ENCODE measurements around the gene SNX14.

Gene SNX14

DNA sequence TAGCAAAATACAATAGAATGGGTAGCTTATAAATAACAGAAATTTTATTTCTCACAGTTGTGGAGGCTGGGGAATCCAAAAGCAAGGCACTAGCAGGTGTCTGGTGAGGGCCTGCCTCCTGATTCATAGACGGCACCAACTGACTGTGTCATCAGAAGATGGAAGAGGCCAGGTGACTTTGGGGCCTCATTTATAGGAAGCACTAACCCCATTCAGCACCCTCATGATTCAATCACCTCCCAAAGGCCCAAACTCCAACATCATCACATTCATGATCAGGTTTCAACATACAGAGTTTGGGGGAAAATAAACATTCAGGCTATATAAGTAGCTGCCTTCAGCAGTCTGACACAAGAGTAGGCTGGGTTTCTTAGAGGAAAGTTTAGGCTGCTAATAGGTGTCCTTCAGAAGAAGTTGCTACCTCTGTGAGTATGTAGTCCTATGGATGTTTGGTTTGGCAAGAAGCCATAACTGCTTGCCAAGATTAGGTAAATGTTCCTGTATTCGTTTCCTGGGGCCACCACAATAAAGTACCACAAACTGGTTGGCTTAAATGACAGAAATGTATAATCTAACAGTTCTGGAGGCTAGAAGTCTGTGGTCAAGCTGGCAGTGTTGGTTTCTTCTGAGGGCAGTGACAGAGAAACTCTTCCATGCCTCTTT is 94.9 kb downstream of the SNX14 start:
- DNase-seq (ENCODE audit: low read depth in 2 of 2): no peak

DNA sequence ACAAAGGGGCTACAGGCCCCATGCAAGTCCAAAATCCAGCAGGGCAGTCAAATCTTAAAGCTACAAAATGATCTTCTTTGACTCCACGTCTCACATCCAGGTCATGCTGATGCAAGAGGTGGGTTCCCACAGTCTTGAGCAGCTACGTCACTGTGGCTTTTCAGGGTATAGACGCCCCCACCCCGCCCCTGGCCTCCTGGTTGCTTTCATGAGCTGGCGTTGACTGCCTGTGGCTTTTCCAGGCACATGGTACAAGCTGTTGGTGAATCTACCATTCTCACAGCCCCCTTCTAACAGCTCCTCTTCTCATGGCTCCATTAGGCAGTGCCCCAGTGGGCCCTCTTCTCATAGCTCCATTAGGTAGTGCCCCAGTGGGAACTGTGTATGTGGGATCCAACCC is 96.8 kb downstream of the SNX14 start:
- peak; percentile 14 to 47 for DNase-seq (ENCODE audit: low read depth in 2 of 2)

DNA sequence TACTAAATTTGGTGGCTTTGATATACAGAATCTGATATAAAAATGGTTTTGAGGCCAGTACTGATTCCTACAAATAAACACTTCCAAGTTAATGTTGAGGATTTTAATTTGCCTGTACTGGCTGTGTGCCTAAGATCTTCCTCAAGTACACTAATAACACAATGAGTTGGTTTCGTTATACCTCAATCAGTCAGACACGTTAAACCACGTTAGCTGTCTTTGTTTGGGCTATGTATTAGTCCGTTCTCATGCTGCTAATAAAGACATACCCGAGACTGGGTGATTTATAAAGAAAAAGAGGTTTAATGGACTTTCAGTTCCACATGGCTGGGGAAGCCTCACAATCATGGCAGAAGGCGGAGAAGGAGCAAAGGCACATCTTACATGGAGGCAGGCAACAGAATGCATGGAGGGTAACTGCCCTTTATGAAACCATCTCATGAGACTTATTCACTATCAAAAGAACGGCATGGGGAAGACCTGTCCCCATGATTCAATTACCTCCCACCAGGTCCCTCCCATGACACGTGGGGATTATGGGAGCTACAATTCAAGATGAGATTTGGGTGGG is 97.6 kb downstream of the SNX14 start:
- DNase-seq (ENCODE audit: low read depth in 2 of 2): no peak

GRCh38 chr6:85494547-85495536 is 98.8 kb downstream of the SNX14 start:
- no peak for DNase-seq (ENCODE audit: low read depth in 2 of 2)

DNA sequence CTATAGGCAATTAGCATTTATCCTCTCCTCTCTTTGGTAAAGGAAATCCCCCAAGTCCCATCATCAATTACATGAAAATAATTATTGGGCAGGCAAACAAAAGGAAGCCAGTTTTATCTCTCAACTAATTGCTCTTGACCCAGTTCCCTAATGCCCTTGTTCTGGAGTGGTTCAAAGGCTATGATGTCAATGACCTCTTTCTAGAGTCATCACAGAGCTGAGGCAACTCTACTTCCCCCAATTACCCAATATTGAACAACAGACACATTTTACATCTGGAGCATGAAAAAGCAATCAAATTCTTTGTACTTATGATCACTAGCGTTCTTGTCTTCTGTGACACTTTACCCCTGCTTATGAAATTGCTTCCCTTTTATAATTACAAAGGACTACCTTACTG is 100.3 kb downstream of the SNX14 start:
- no peak for DNase-seq (ENCODE audit: low read depth in 2 of 2)

DNA sequence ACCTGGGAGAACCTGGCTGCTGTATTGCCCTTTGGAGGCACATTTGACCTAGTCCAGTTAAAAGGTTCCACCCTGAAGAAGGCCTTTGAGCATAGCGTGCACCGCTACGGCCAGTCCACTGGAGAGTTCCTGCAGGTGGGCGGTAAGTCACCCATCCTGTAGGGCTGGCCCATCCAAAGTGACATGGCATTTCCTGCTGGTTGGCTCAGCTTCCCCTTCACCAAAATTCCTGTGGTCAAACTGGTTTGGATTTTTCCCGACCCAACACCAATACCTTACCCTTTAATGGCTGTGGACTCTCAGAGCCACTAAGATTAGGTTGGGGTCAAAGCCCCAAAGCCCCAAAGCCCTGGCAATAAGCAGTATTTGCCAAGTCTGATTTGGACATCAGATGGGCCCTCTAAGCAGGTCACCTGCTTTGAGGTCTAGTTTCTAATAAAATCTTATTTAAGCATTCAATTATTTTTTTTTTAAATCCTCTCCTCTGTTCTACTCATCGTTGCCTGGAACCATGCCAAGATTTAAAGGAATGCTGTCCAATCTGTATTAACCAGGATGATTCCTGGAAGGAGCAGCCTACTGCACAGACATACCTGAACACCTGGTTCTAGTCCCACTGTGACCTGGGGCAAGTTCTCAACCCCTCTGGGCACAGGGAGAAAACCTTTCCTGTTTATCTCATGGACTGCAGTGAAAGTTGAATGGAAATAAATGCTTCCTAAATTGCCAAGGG is 103.0 kb downstream of the SNX14 start:
- no peak for DNase-seq (ENCODE audit: low read depth in 2 of 2)

DNA sequence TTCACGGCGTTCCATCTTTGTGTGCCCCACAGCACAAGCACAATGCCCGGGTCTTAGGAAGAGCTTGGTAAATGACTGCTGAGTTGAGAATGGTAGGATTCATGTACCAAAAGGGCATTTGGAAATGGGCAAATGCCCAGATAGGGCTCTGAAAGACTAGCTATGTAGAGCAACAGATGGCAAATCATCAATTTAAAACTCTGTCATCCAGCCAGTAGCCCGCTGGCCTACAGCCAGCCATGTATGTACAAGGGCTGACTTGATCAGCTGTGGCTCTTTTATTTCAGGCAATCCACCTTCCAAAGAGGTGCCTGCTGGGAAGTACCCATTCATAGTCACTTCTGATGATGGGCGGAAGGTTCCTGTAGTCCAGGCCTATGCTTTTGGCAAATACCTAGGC is 108.7 kb downstream of the SNX14 start:
- DNase-seq (ENCODE audit: low read depth in 2 of 2): no peak

GRCh38 chr6:85483846-85484245 is 109.8 kb downstream of the SNX14 start:
- DNase-seq (ENCODE audit: low read depth in 2 of 2): no peak

GRCh38 chr6:85482905-85483700 is 110.6 kb downstream of the SNX14 start:
- DNase-seq (ENCODE audit: low read depth in 2 of 2): peak; percentile 71 to 75

- DNase-seq (ENCODE audit: low read depth in 2 of 2): no peak
Measured at GRCh38 chr6:85482206-85482904, 111.3 kb downstream of the SNX14 start.

- DNase-seq (ENCODE audit: low read depth in 2 of 2): no peak
Measured at GRCh38 chr6:85479208-85479607, 114.5 kb downstream of the SNX14 start.

- no peak for DNase-seq (ENCODE audit: low read depth in 2 of 2)
Measured at GRCh38 chr6:85476532-85476931, 117.1 kb downstream of the SNX14 start.

GRCh38 chr6:85473748-85474147 is 119.9 kb downstream of the SNX14 start:
- no peak for DNase-seq (ENCODE audit: low read depth in 2 of 2)

GRCh38 chr6:85472744-85473143 is 120.9 kb downstream of the SNX14 start:
- DNase-seq (ENCODE audit: low read depth in 2 of 2): no peak

DNA sequence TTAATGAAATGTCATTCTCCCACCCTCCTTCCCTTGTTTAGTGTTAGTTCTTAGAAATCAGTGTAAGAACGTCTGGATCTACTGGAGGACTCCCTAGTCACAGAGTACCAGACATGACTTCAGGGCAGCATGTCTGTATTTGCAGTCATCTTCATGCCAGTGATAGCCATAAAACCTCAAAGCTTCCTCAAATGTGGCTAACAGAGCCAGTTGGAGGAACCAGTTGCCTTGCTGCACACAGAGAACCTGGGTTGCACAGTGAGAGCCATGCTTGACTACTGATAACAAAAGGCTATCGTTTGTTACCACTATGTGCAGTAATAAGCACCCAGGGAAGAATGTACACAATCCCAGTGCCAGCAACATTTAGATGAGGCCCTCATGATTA is 123.6 kb downstream of the SNX14 start:
- no peak for DNase-seq (ENCODE audit: low read depth in 2 of 2)

- no peak for DNase-seq (ENCODE audit: low read depth in 2 of 2)
Measured at GRCh38 chr6:85469276-85470022, 124.2 kb downstream of the SNX14 start.

DNA sequence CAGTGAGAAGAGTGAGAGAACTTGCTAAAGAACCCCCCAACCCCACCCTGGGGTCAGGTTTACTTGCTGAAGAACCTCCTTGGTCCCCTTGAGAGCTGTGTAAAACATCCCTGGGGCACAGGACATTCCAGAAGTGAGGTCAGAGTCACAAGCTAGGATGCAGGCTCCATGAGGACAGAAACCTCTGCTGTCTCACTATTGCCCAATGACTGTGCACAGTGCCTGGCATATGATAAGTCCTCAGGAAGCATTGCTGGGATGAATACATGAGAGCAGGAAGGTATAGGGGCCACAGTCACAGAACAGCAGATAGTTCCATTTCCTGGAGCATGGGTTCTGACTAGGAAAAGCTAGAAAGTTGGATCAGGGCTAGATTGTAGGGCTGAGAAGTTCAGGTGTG is 125.3 kb downstream of the SNX14 start:
- no peak for DNase-seq (ENCODE audit: low read depth in 2 of 2)

- no peak for DNase-seq (ENCODE audit: low read depth in 2 of 2)
Measured at GRCh38 chr6:85465762-85466161, 127.9 kb downstream of the SNX14 start.

GRCh38 chr6:85464722-85465150 is 128.9 kb downstream of the SNX14 start:
- peak; percentile 10 to 26 for DNase-seq (ENCODE audit: low read depth in 2 of 2)

DNA sequence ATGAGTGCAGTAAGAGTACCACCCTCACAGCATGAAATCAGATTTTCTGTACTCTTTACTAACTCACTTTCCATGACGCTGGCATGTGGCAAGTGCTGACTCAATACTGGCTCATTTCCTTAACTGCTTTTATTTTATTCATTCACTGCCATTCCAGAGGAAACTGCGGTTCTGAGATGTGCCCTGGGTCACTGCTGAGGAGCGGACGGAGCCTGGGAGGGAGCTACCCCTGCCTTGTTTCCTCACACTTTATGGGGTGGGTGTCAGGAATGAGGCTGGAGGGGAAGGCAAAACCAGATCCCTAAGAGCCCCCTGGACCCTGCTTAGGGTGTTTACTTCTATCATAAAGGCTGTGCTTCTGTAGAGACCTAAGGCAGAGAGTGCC is 129.4 kb downstream of the SNX14 start:
- DNase-seq (ENCODE audit: low read depth in 2 of 2): peak; percentile 31 to 44
